GM18867 (cell line): Measurements from ENCODE around the gene MYBPC2.

Experiments
- ATAC-seq: cut with Tn5 transposase; IDR thresholded peaks from one replicate; pipeline ENCODE4 v1.9.1; 2021; ENCODE audit warnings: mild to moderate bottlenecking, moderate library complexity; ENCODE audit not compliant: unreplicated experiment

The MYBPC2 gene

DNA sequence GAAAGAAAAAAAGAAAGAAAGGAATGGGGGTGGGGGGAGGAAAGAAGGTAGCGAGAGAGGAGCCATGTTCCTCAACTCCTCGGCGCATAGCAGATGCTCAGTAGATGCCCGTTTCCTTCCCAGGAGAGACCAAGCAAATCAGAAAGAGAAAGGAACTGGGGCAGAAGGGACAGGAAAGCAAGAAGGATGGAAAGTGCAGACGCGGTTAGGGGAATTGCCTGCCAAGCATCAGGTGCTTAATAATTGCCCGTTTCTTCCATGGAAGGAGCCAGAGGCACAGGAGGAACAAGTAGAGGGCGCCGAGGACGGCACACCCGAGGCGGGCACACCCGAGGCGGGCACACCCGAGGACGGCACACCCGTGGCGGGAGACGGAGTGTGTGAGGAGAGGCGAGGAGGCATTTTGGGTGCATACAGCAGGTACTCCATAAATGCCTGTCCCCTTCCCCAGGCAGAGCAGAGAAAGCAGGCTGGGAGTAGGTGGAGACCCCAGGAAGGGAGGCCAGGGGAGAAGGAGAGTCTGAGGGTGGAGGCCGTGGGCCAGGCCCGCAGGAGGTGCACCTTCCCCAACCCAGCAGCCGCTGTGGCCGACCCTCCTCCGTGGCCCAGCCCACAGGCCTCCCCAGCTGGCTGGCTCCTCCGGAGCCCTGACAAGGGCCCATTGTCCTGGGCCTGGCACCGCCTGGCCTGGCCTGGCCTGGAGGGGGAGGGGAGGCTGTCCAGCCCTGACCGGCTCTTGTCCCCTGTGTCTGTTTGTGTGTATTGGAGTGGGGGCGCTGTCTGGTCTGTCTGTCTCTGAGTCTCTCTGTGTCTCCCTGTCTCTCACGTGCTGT, 63.7 kb downstream of the MYBPC2 start:
- ATAC-seq, result no peak

DNA sequence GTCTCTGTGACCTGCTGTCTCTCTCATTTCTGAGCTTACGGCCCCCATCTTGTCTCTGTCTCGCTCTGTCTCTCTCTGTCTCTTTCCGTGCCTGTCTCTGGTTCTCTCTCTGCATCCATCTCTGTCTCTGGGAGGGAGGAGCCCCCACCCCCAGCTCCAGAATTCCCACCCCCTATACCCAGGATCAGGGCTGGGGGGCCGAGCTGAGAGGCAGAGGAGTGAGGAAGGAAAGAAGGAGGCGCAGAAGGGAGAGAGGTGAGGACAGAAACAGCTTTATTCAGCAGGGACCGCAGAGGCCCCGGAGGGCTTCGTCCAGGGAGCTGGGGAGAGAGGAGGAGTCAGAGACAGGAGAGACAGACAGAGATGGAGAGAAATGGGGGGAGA, 64.3 kb downstream of the MYBPC2 start:
- ATAC-seq, result no peak

DNA sequence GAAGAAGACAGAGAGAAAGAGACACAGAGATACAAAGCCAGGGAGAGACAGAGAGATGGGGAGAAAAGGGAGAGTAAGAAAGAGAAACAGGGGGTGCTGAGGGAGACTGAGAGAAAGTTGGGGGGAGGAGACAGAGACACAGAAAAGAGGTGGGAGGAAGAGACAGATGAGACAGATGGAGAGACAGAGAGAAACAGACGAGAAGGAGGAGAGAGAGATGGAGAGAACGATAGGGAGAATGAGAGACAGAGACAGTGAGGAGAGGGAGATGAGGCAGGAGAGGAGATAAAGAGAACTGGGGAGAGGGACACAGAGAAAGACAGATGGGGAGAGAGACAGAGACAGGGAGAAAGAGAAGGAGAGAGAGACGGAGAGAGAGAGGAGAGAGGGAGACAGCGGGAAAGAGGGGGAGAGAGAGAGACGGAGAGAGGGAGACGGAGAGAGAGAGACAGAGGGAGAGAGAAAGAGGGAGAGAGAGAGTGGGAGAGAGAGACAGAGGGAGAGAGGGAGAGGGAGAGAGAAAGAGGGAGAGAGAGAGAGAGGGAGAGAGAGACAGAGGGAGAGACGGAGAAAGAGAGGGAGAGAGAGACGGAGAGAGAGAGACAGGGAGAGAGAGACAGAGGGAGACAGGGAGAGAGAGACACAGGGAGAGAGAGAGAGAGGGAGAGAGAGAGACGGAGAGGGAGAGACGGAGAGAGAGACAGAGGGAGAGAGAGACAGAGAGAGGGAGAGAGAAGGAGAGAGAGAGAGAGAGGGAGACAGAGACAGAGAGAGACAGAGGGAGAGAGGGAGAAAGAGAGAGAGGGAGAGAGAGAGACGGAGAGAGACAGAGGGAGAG, 65.7 kb downstream of the MYBPC2 start:
- ATAC-seq, result no peak

DNA sequence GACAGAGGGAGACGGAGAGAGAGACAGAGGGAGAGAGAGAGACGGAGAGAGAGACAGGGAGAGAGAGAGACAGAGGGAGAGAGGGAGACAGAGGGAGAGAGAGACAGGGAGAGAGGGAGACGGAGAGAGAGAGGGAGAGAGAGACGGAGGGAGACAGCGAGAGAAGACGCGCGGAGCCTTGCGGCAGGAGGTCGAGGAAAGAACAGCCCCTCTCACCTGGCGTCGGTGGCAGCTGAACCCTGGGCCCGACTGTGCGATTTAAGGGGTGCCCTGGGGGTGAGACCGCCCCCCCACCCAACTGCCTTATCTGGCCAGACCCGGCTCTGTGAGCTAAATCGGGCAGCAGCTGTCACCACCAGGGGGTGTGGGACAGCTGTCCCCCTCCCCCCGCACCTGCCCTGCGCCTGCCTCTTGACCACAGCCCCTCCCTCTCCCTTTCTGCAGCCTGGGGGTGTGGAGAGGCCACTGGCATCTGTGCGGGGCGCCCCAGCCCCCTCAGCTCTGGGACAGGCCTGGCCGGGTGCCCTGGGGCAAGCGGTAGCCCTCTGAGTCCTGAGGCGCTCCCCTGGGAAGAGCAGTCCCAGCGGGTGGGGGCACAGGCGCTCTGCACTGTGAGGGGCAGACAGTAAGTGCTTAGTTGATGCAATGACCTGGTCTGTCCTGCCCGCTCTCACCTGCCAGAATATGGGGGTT, 67.5 kb downstream of the MYBPC2 start:
- ATAC-seq, result no peak

GRCh38 chr19:50500753-50501151, 68.1 kb downstream of the MYBPC2 start:
- ATAC-seq, result no peak

- no peak for ATAC-seq
Observed at GRCh38 chr19:50501186-50501567, 68.5 kb downstream of the MYBPC2 start.

GRCh38 chr19:50501568-50502475, 69.1 kb downstream of the MYBPC2 start:
- no peak for ATAC-seq

DNA sequence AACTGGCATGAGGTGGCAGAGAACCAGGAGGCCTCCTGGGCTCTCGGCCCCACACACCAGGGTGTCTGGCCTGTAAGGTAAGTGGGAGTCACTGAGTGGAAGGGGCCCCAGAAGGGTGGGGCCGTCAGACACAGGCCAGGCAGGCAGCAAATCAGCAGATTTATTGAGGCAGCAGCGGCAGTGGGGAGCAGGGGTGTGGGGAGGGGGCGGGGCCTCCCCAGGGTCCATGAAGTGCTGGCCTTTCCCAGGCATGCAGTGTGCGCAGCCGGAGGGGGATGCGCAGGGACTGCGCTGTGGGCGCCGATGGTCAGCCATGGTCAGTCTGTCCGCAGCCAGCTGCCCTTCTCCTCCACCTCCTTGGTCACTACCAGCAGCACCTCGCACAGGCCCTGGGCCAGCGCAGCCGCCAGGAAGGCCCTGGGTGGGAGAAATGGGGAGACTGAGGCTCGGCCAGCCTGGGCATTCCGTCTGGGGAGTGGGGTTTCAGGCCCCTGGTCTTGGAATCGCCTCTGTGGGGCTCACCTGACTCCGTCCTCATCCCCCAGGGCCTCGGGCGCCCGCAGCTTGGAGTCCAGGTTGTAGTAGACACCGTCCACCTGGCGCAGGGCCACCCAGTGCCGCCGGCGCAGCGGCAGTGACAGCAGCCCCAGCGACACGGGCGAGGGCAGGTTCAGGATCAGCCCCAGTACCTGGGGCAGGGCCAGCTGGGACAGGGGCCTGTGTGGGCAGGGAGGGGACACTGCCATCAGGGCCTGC, 73.3 kb downstream of the MYBPC2 start:
- no peak for ATAC-seq

- ATAC-seq, result no peak
Observed at GRCh38 chr19:50506700-50507099, 74.0 kb downstream of the MYBPC2 start.

DNA sequence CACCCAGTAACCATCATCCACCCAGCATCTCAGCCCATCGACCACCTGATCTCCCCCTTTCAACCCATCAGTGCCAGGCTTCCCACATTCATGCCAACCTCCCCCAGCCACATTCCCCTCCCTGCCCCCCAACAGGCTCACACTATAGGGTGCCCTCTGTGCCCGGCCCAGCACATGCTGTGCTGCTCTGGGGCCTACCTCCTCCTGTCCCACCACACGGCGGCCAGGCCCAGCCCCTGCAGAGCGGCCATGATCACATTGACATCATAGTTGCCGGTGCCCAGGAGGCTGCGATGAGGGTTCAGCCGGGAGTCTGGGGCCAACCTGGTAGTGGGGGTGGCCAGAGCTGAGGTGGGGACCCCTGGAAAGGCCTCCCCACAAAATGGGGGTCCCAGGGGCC, 74.7 kb downstream of the MYBPC2 start:
- ATAC-seq, result no peak

GRCh38 chr19:50508843-50509190, 76.1 kb downstream of the MYBPC2 start:
- ATAC-seq, result no peak

DNA sequence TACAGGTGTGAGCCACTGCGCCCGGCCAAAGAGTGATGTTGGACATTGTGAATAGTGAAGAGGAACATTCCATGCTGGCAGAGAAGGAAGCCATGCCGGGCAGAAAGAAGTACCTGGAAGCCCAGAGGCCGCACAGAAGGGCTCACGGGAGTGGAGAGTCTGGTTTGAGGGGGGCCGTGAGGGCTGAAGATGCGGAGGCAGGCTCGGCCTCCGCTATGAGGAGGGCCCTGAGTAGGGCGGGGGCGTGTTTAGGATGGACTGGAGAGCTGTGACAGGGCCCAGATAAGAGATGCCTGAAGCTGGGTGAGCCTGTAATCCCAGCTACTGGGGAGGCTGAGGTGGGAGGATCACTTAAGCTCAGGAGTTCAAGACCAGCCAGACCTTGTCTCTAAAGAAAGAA, 76.7 kb downstream of the MYBPC2 start:
- no peak for ATAC-seq

DNA sequence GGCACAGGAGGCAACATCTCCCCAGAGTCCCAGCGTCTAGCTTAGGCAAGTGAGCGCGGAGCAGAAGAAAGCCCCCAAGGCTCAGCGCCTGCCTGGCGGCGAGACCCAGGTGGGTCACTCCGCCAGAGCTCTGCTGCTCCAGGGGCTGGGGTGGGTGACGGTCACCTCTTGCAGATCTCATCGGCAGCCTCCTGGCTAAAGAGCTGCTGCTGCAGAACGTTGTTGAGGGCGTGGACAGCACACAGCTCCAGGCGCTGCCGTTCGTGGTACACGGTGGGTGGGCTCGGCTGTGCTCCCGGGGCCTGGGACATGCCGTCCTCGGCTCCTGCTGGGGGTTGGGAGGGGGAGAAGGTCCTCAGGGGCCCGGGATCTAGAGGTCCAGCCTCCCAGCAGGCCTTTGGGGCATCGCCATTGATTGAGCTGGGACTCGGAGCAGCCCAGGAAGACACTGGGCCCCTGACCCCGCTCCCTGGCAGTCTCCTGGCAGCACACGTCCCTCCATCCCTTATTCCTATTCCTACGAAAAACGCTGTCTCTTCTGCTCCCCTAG, 77.5 kb downstream of the MYBPC2 start:
- ATAC-seq, result no peak

GRCh38 chr19:50510700-50511068, 78.0 kb downstream of the MYBPC2 start:
- no peak for ATAC-seq

DNA sequence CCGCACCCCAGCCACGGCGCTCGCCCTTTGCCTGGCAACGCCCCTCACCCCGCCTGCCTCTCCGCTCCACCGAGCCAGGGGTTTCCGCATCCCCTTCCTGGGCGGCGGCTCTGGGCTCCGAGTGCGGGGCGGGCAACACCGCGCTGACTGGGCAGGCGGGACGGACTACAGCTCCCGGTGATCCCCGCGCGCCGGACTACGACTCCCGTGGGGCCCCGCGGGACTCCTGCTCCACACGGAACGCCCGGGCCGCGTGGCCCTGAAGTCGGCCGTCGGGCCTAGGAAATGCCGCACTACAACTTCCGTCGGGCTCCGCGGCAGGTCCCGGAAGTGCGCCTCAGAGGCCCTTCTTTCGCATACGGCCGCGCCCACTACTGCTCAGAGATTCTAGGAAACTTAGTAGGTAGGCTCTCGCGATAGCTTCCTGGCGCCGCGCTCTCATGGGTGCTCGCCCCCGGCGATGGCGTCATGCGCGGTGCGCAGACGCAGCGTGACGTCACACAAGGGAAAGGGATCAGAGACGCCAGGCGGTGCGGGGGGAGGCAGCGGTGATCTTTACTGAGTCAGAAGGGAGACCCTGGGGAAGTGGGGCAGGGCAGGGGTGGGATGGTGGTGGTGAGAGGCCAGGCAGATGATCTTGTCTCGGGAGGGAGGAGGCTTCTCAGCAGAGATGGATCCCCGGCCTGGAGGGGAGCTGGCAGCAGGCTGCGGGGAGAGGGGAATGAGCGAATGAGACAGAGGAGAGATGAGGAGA, 78.6 kb downstream of the MYBPC2 start, which contains the start of gene JOSD2:
TSS of gene JOSD2 (minus strand) at position 123 of the 754 bp plus-strand sequence. CDS start 760 bp downstream, outside the sequence.
- peak; percentile 83 for ATAC-seq

- no peak for ATAC-seq
Observed at GRCh38 chr19:50512112-50512998, 79.7 kb downstream of the MYBPC2 start.

DNA sequence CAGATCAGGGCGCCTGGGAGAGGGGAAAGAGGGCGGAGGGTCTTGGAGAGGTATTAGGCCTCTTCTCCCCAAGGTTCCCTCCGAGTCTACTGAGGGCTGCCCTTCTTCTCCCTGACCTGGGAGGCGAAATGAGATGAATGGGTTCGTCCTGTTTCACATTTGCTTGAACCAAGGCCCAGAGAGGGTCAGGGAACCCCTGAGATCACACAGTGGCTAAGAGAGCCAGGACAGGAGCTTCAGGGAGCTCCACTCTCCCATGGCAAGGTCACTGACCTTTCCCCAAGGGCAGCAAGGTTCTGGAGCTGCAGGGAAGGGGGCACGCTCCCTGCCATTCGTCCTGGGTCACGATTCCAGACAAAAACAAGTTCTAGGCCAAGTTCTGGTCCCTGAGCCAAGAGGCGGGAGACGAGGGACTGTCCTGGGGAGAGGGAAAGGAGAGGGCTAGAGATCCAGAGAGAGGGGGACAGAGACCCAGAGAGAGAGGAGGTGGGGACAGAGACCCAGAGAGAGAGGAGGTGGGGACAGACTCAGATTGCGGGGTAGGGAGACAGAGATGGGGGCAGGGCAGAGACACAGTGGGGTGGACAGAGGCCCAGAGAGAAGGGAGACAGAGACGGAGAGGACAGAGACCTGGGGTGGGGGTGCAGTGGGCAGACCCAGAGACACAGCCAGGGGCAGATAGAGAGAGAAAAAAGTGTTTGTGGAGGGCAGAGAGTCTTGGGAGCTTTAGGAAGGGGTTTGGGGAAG, 80.5 kb downstream of the MYBPC2 start:
- ATAC-seq, result no peak
